ENCODE measurements around the gene ETV6. TPM values are rescaled to one million over a fixed set of nuclear protein-coding genes. Genes with fewer than 3 reads are reported as not detected.

ETV6 gene
- total RNA-seq, 6 experiments from 2014 or later, result 14.6 to 20.5 (median 16.6) TPM

DNA sequence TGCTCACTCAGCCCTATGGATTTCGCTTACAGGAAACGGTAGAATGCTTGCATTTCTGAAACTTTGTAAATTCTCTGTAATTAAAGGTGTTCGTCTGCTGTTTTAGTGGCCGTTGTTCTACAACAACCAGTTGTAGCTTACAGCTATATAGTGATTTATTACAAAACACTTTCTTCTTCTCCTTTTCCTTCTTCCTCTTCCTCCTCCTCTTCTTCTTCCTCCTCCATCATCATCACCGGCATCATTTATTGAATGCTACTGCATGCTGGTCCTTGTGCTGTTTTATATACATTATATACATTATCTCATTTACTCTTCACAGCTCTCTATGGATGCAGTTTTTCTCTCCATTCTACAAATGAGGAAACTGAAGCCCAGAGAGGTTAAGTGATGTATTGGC is 6.4 kb downstream of the ETV6 start:
- Mint-ChIP-seq H3K36me3 (ENCODE audit: low read depth) (peaks cover 20% of the 10 kb centered on the region; the same call in 1 of the 2 replicates), H3K4me1 (ENCODE audit: low read depth) (peaks cover 74% of the 10 kb centered on the region), H3K9me3 (no peaks in the 10 kb centered on the region), H3K27ac (no peak overlapping the region), H3K4me3 (no peak overlapping the region), H3K27me3 (ENCODE audit: insufficient read depth) (no peaks in the 10 kb centered on the region)
- DNase-seq, result no peak
- TF ChIP-seq, protein P1, sequence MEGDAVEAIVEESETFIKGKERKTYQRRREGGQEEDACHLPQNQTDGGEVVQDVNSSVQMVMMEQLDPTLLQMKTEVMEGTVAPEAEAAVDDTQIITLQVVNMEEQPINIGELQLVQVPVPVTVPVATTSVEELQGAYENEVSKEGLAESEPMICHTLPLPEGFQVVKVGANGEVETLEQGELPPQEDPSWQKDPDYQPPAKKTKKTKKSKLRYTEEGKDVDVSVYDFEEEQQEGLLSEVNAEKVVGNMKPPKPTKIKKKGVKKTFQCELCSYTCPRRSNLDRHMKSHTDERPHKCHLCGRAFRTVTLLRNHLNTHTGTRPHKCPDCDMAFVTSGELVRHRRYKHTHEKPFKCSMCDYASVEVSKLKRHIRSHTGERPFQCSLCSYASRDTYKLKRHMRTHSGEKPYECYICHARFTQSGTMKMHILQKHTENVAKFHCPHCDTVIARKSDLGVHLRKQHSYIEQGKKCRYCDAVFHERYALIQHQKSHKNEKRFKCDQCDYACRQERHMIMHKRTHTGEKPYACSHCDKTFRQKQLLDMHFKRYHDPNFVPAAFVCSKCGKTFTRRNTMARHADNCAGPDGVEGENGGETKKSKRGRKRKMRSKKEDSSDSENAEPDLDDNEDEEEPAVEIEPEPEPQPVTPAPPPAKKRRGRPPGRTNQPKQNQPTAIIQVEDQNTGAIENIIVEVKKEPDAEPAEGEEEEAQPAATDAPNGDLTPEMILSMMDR (IDR thresholded peaks at IDR 0.05), result no peak

DNA sequence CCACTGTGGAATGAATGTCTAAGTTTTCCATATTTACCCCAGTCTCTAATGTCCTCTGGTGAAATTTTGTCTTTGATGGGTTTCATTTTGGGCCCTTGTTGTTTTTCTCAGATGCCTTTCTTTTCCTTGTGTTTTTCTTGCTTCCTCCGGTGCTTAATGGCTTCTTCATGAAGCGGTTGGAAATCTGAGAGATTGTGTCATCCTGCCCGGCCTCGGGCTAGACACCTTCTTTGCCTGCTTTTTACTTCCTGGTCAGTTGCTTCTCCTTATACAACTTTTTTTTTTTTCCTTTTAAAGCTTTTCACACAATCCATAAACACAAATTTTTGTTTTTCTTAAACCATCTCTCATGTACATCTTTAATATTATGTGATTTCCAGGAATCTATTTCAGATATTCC is 7.1 kb downstream of the ETV6 start:
- Mint-ChIP-seq H3K36me3 (ENCODE audit: low read depth) (peaks cover 23% of the 10 kb centered on the region), H3K4me3 (no peak overlapping the region), H3K27ac (no peak overlapping the region), H3K4me1 (ENCODE audit: low read depth) (peaks cover 71% of the 10 kb centered on the region), H3K9me3 (no peaks in the 10 kb centered on the region), H3K27me3 (ENCODE audit: insufficient read depth) (no peaks in the 10 kb centered on the region)
- no peak for DNase-seq
- TF ChIP-seq, protein P1 (IDR thresholded peaks at IDR 0.05), result no peak

GRCh38 chr12:11657511-11657910 is 8.0 kb downstream of the ETV6 start:
- Mint-ChIP-seq H3K4me3 (no peak overlapping the region), H3K36me3 (ENCODE audit: low read depth) (peaks cover 27% of the 10 kb centered on the region), H3K4me1 (ENCODE audit: low read depth) (peaks cover 65% of the 10 kb centered on the region), H3K27me3 (ENCODE audit: insufficient read depth) (no peaks in the 10 kb centered on the region), H3K27ac (0 out of 2 replicates have a peak overlapping the region, but pooled peaks have one; percentile 66), H3K9me3 (no peaks in the 10 kb centered on the region)
- no peak for DNase-seq
- TF ChIP-seq, protein P1 (IDR thresholded peaks at IDR 0.05), result no peak

GRCh38 chr12:11658791-11659190 is 9.3 kb downstream of the ETV6 start:
- Mint-ChIP-seq H3K4me1 (ENCODE audit: low read depth) (peaks cover 59% of the 10 kb centered on the region), H3K4me3 (peak overlapping the region; percentile 35), H3K27ac (peak overlapping the region; percentile 66), H3K27me3 (ENCODE audit: insufficient read depth) (no peaks in the 10 kb centered on the region), H3K9me3 (no peaks in the 10 kb centered on the region), H3K36me3 (ENCODE audit: low read depth) (peaks cover 27% of the 10 kb centered on the region)
- TF ChIP-seq, protein P1 (IDR thresholded peaks at IDR 0.05), result no peak
- DNase-seq, result peak; percentile 85

DNA sequence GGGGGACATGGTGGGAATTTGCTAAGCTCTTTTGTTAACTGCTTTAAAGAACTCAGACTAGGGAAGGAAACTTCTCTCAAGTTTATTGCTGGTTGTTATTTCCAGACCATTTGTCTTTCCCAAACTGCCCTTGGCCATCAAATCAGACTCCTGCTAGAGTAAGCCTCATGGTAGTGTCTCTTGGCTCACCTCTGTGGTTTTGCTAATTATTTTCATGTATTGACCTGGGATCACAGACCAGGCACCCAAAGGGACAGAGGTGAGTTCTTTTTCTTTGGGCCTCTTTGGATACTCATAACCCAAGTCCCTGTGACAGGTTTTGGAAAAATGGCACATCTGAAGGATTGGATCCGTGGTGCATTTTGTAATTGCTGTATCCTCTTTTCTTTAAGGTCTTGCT is 11.2 kb downstream of the ETV6 start:
- H3K9me3 Mint-ChIP-seq, result no peaks in the 10 kb centered on the region
- no peaks in the 10 kb centered on the region for H3K27me3 Mint-ChIP-seq (ENCODE audit: insufficient read depth)
- H3K27ac Mint-ChIP-seq, result no peak overlapping the region
- TF ChIP-seq, protein P1 (IDR thresholded peaks at IDR 0.05), result no peak
- H3K4me3 Mint-ChIP-seq, result no peak overlapping the region
- H3K4me1 Mint-ChIP-seq (ENCODE audit: low read depth), result peaks cover 60% of the 10 kb centered on the region
- H3K36me3 Mint-ChIP-seq (ENCODE audit: low read depth), result peaks cover 33% of the 10 kb centered on the region
- DNase-seq, result no peak

Measured in HFFc6 (cell line).